ENCODE results near the gene FARSA. TPM values are rescaled to one million over a fixed set of nuclear protein-coding genes. Genes with fewer than 3 reads are reported as not detected.
"Not testable (repeated sequence)": the region's sequence is repeated elsewhere in the genome, so short reads cannot be mapped to it uniquely, and the experiment has no call there.

FARSA gene
- total RNA-seq, 1 donor from 2014 or later: 44.4 TPM

DNA sequence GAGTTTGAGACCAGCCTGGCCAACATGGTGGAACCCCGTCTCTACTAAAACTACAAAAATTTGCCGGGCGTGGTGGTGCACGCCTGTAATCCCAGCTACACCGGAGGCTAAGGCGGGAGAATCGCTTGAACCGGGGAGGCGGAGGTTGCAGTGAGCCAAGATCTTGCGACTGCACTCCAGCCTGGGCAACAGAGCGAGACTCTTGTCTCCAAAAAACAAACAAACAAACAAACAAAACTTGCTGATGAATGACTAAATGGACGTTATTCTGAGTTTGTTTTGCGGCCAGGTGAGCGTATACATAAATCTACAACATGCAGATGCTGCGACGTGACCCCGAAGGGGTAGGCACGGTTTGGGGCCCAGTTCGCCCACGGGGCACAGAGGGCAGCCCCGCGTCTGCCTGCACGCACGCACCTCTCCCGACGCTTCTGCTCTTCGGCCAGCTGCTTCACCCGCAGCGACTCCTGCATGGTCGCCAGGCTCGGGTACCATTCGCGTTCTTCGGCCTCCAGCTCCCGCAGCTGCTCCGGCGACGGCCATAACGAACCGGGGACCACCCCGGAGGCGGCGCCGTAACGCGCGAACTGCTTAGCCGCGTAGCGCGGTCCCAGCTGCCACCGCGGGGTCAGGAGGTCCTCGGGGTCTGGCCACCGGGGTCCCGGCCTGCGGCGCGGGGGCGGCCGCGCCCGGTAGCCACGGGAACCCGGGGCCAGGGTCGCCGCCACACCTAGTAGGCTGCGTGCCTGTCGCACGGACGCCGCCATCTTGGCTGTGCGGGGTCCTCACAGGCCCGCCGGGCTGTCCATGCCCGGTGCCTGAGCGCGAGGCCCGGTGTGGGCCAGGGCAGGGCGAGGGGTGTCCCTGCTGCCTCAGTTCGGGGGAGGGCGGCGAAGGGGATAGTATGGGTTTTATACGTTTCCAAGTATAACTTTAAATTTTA is 23.2 kb upstream of the FARSA start, which contains the start of gene GADD45GIP1:
GADD45GIP1 (minus strand) TSS at position 778 of the 943 bp plus-strand sequence; CDS start at position 767, 11 bp downstream.
- TF ChIP-seq, protein P1, sequence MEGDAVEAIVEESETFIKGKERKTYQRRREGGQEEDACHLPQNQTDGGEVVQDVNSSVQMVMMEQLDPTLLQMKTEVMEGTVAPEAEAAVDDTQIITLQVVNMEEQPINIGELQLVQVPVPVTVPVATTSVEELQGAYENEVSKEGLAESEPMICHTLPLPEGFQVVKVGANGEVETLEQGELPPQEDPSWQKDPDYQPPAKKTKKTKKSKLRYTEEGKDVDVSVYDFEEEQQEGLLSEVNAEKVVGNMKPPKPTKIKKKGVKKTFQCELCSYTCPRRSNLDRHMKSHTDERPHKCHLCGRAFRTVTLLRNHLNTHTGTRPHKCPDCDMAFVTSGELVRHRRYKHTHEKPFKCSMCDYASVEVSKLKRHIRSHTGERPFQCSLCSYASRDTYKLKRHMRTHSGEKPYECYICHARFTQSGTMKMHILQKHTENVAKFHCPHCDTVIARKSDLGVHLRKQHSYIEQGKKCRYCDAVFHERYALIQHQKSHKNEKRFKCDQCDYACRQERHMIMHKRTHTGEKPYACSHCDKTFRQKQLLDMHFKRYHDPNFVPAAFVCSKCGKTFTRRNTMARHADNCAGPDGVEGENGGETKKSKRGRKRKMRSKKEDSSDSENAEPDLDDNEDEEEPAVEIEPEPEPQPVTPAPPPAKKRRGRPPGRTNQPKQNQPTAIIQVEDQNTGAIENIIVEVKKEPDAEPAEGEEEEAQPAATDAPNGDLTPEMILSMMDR (IDR thresholded peaks at IDR 0.05): no peak
- Histone ChIP-seq H3K4me3 (peak within 1 kb of the TSS; percentile 86), H3K9me3 (no peaks in the 10 kb centered on the region), H3K27ac (peak within 1 kb of the TSS; percentile 89), H3K36me3 (peaks cover 34% of the 10 kb centered on the region), H3K27me3 (ENCODE audit: low read depth) (no peaks in the 10 kb centered on the region), H3K4me1 (peaks cover 47% of the 10 kb centered on the region)
- intact Hi-C loops (cut with DNase I): no loop called here
- peak; percentile 98 for ATAC-seq
- peak; percentile 89 for DNase-seq

GRCh38 chr19:12955996-12956395 is 22.5 kb upstream of the FARSA start:
- Histone ChIP-seq H3K4me1 (peaks cover 47% of the 10 kb centered on the region), H3K36me3 (peaks cover 42% of the 10 kb centered on the region), H3K27ac (peak overlapping the region; percentile 89), H3K27me3 (ENCODE audit: low read depth) (no peaks in the 10 kb centered on the region), H3K9me3 (no peaks in the 10 kb centered on the region), H3K4me3 (peak overlapping the region; percentile 86)
- TF ChIP-seq, protein P1 (IDR thresholded peaks at IDR 0.05): no peak
- intact Hi-C loops (cut with DNase I): no loop called here
- DNase-seq (no peak), ATAC-seq (no peak)

GRCh38 chr19:12955575-12955974 is 22.1 kb upstream of the FARSA start:
- H3K27ac ChIP-seq; DNase-seq; ATAC-seq; H3K9me3 ChIP-seq; intact Hi-C loops (cut with DNase I); H3K27me3 ChIP-seq (ENCODE audit: low read depth): not testable (repeated sequence)
- peaks cover 47% of the 10 kb centered on the region for H3K4me1 ChIP-seq
- peaks cover 46% of the 10 kb centered on the region for H3K36me3 ChIP-seq
- peak overlapping the region; percentile 86 for H3K4me3 ChIP-seq

GRCh38 chr19:12954612-12954962 is 21.1 kb upstream of the FARSA start:
- Histone ChIP-seq H3K4me1 (peaks cover 47% of the 10 kb centered on the region), H3K27ac (no peak overlapping the region), H3K27me3 (ENCODE audit: low read depth) (no peaks in the 10 kb centered on the region), H3K36me3 (peaks cover 56% of the 10 kb centered on the region), H3K4me3 (no peak overlapping the region), H3K9me3 (no peaks in the 10 kb centered on the region)
- TF ChIP-seq, protein P1 (IDR thresholded peaks at IDR 0.05): no peak
- intact Hi-C loops (cut with DNase I): no loop called here
- no peak for DNase-seq
- ATAC-seq: no peak

- no peak overlapping the region for H3K27ac ChIP-seq
- H3K4me1 ChIP-seq: peaks cover 47% of the 10 kb centered on the region
- H3K36me3 ChIP-seq: peaks cover 62% of the 10 kb centered on the region
- no peaks in the 10 kb centered on the region for H3K9me3 ChIP-seq
- intact Hi-C loops (cut with DNase I): no loop called here
- H3K27me3 ChIP-seq (ENCODE audit: low read depth): no peaks in the 10 kb centered on the region
- H3K4me3 ChIP-seq: no peak overlapping the region
- DNase-seq: no peak
- TF ChIP-seq, protein P1 (IDR thresholded peaks at IDR 0.05): no peak
- ATAC-seq: no peak
Measured at GRCh38 chr19:12953799-12954611, 20.5 kb upstream of the FARSA start.
